ENCODE results near the gene BACE2. TPM values are rescaled to one million over a fixed set of nuclear protein-coding genes. Genes with fewer than 3 reads are reported as not detected.
"Not testable (repeated sequence)": the region's sequence is repeated elsewhere in the genome, so short reads cannot be mapped to it uniquely, and the experiment has no call there.

BACE2 gene
- total RNA-seq, 1 donor, result 122 TPM

GRCh38 chr21:41242238-41242829, 74.4 kb downstream of the BACE2 start:
- TF ChIP-seq CTCF (IDR thresholded peaks at IDR 0.05; ENCODE audit: insufficient read depth, low read length), result no peak
- DNase-seq (ENCODE audit: low read depth), result no peak
- no peak overlapping the region for H3K4me3 ChIP-seq (ENCODE audit: low read depth, low read length)

GRCh38 chr21:41243107-41243506, 75.1 kb downstream of the BACE2 start:
- DNase-seq (ENCODE audit: low read depth), result no peak
- no peak overlapping the region for H3K4me3 ChIP-seq (ENCODE audit: low read depth, low read length)
- TF ChIP-seq CTCF (IDR thresholded peaks at IDR 0.05; ENCODE audit: insufficient read depth, low read length), result no peak

GRCh38 chr21:41244266-41244880, 76.4 kb downstream of the BACE2 start:
- not testable (repeated sequence) for DNase-seq (ENCODE audit: low read depth); H3K4me3 ChIP-seq (ENCODE audit: low read depth, low read length)

- H3K4me3 ChIP-seq (ENCODE audit: low read depth, low read length), result no peak overlapping the region
- DNase-seq (ENCODE audit: low read depth), result no peak
- TF ChIP-seq CTCF (IDR thresholded peaks at IDR 0.05; ENCODE audit: insufficient read depth, low read length), result no peak
These were observed 77.7 kb downstream of the BACE2 start for GRCh38 chr21:41245509-41246135.

GRCh38 chr21:41246808-41247207, 78.8 kb downstream of the BACE2 start:
- TF ChIP-seq CTCF (IDR thresholded peaks at IDR 0.05; ENCODE audit: insufficient read depth, low read length), result no peak
- no peak for DNase-seq (ENCODE audit: low read depth)
- H3K4me3 ChIP-seq (ENCODE audit: low read depth, low read length), result no peak overlapping the region

- TF ChIP-seq CTCF (IDR thresholded peaks at IDR 0.05; ENCODE audit: insufficient read depth, low read length), result no peak
- peak; percentile 99 for DNase-seq (ENCODE audit: low read depth)
- no peak overlapping the region for H3K4me3 ChIP-seq (ENCODE audit: low read depth, low read length)
These were observed 79.9 kb downstream of the BACE2 start for GRCh38 chr21:41247561-41248545.
